ENCODE data around the gene MCOLN1.

Gene MCOLN1

GRCh38 chr19:7522072-7522922 is at the start of gene MCOLN1:
Gene MCOLN1 (plus strand): TSS chr19:7522624. CDS start chr19:7522751, 127 bp downstream.
- peak; percentile 99 to 100 for DNase-seq (ENCODE audit: low read depth in 1 of 2, low spot score in 1 of 2)

GRCh38 chr19:7475665-7476064 is 46.8 kb upstream of the MCOLN1 start:
- DNase-seq (ENCODE audit: low read depth in 1 of 2, low spot score in 1 of 2) = no peak

- no peak for DNase-seq (ENCODE audit: low read depth in 1 of 2, low spot score in 1 of 2)
These were observed 46.2 kb upstream of the MCOLN1 start for GRCh38 chr19:7476241-7476640.

- no peak for DNase-seq (ENCODE audit: low read depth in 1 of 2, low spot score in 1 of 2)
These were observed 45.5 kb upstream of the MCOLN1 start for GRCh38 chr19:7476777-7477494.

GRCh38 chr19:7477758-7478157 is 44.7 kb upstream of the MCOLN1 start:
- no peak for DNase-seq (ENCODE audit: low read depth in 1 of 2, low spot score in 1 of 2)

- DNase-seq (ENCODE audit: low read depth in 1 of 2, low spot score in 1 of 2) = no peak
These were observed 44.1 kb upstream of the MCOLN1 start for GRCh38 chr19:7478173-7478842.

GRCh38 chr19:7478843-7479227 is 43.6 kb upstream of the MCOLN1 start:
- no peak for DNase-seq (ENCODE audit: low read depth in 1 of 2, low spot score in 1 of 2)

GRCh38 chr19:7480222-7480969 is 42.0 kb upstream of the MCOLN1 start:
- no peak for DNase-seq (ENCODE audit: low read depth in 1 of 2, low spot score in 1 of 2)

GRCh38 chr19:7480970-7481255 is 41.5 kb upstream of the MCOLN1 start:
- DNase-seq (ENCODE audit: low read depth in 1 of 2, low spot score in 1 of 2) = no peak

GRCh38 chr19:7482584-7483439 is 39.6 kb upstream of the MCOLN1 start:
- no peak for DNase-seq (ENCODE audit: low read depth in 1 of 2, low spot score in 1 of 2)

- DNase-seq (ENCODE audit: low read depth in 1 of 2, low spot score in 1 of 2) = no peak
These were observed 38.7 kb upstream of the MCOLN1 start for GRCh38 chr19:7483720-7484201.

GRCh38 chr19:7486923-7487322 is 35.5 kb upstream of the MCOLN1 start:
- DNase-seq (ENCODE audit: low read depth in 1 of 2, low spot score in 1 of 2) = no peak

- DNase-seq (ENCODE audit: low read depth in 1 of 2, low spot score in 1 of 2) = peak; percentile 86 to 88
These were observed 33.6 kb upstream of the MCOLN1 start, which contains the start of gene PEX11G for GRCh38 chr19:7488736-7489353. Gene PEX11G (minus strand): TSS chr19:7489035. CDS start chr19:7489010, 25 bp downstream.

GRCh38 chr19:7489609-7490044 is 32.8 kb upstream of the MCOLN1 start:
- no peak for DNase-seq (ENCODE audit: low read depth in 1 of 2, low spot score in 1 of 2)

GRCh38 chr19:7492142-7492541 is 30.3 kb upstream of the MCOLN1 start:
- DNase-seq (ENCODE audit: low read depth in 1 of 2, low spot score in 1 of 2) = no peak

GRCh38 chr19:7492558-7492957 is 29.9 kb upstream of the MCOLN1 start:
- no peak for DNase-seq (ENCODE audit: low read depth in 1 of 2, low spot score in 1 of 2)

GRCh38 chr19:7494416-7495098 is 27.9 kb upstream of the MCOLN1 start:
- DNase-seq (ENCODE audit: low read depth in 1 of 2, low spot score in 1 of 2) = no peak

GRCh38 chr19:7497292-7497691 is 25.1 kb upstream of the MCOLN1 start:
- DNase-seq (ENCODE audit: low read depth in 1 of 2, low spot score in 1 of 2) = no peak

GRCh38 chr19:7500811-7501450 is 21.5 kb upstream of the MCOLN1 start:
- peak in 1 of 2 donors; percentile 12 for DNase-seq (ENCODE audit: low read depth in 1 of 2, low spot score in 1 of 2)
